ENCODE data around the gene FCHSD1.

Gene FCHSD1

GRCh38 chr5:141672841-141673813, 21.9 kb upstream of the FCHSD1 start:
- DNase-seq (ENCODE audit: low read depth, low spot score): no peak

DNA sequence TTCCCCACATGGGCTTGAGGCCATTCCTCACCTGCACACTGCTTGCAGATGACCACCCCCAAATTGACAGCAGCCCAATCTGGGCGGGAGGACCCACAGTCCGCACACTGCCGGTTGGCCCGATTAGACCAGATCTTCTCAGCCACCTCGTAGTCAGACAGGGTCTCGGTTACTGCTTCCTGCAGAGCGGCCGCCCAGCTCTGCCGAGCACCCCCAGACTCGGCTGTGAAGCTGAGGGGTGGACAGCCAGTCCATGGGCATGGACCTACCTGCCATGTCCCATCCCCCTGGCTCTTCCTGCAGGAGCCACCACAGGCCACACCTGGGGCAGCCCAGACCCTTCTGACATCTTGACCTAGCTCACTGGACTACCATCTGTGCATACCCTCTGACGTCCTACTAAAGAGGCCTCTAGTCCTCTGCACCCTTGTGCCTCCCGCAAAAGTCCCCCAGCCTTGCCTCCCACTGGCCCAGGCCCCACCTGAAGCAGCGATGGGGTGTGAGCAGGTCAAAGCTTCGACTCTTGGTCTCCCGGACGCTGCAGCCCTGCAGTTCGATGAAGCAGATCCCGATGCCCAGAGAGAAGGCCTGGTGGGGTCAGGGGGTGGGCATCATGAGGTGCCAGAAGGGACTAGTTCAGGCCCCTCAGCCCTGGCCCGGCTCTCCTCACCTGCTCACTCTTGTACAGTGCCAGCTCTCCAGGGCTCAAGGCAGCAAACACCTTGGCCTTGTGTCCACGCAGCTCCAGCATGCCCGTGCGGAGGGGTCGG, 21.0 kb upstream of the FCHSD1 start:
- DNase-seq (ENCODE audit: low read depth, low spot score): no peak

DNA sequence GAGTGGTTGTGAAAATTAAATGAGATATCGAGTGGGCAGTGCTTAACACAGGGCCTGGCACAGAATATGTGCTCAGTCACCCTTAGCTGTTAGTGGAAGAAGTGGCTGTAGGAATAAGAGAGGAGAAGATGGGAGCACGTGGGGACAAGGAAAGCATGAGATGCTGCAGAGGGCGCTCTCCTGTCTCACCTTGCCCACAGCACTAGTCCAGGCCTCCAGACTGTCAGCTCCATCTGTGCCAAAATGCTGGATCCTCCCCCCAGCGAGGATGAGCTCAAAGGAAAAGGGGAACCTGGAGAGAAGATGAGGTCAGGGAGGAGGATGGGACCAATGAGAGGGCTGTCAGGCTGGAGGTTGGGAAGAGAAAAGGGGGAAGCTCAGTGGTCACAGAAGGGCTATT, 18.3 kb upstream of the FCHSD1 start:
- no peak for DNase-seq (ENCODE audit: low read depth, low spot score)

DNA sequence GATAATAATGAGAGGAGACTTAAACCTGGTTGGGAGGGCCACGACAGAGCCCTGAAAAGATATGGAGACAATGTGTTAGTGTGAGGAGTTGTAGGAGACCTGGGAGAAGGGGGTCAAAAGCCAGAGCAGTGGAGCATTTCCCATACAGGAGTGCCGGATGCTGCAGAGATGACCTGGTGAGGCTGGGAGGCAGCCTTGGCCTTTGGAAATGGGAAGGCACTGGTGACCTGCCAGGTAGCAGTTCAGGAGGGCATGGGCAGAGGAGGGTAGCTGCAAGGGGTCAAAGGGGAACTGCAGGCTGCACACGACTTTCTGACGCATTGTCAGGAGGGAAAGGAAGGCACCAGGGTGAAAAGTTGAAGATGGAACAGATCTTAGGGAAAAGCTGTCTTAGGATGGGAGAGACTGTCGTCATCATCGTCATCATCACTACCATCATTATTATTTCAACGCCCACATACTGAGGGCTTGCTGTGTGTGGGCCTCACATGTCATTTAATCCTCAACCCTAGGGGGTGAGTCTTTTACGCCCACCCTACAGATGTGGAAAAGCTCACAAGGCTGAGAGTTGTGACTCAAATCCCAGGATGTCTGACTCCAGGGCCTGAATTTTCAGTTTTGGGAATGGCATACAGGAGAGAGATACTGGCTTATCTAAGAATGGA, 17.5 kb upstream of the FCHSD1 start:
- no peak for DNase-seq (ENCODE audit: low read depth, low spot score)

- DNase-seq (ENCODE audit: low read depth, low spot score): no peak
Measured at GRCh38 chr5:141665995-141666940, 15.1 kb upstream of the FCHSD1 start.

DNA sequence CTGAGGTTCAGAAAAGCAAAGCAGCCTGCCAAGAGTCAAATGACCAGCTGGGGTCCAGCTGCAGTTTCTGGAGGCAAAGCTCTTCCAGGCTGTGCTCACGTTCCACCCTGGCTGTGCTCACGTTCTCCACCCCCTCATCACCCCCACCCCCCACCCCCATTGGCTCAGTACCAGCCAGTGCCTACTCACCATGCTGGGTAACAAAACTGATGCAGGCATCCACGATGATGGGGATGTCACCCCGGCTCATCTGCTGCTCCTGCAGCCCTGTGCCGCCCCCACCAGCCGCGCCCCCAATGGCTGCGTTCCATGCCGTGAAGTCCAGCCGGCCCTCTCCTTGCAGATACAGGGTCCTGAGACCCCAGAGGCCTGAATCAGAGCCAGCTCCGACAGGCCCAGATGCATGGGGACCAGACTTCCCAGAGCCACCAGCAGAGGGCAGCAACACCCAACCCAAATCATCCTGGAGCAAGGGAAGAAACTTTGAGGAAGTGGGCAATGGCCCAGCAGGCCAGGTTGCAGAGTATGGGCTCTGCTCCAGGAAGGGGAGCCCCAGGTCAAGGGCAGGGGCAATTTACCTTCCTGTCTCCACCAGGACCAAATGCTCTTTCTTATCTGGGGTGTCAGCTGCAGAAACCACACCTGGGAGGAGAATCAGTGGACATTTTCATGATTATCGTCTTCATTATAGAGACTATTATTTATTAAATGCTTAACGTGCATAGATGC, 13.7 kb upstream of the FCHSD1 start:
- no peak for DNase-seq (ENCODE audit: low read depth, low spot score)

DNA sequence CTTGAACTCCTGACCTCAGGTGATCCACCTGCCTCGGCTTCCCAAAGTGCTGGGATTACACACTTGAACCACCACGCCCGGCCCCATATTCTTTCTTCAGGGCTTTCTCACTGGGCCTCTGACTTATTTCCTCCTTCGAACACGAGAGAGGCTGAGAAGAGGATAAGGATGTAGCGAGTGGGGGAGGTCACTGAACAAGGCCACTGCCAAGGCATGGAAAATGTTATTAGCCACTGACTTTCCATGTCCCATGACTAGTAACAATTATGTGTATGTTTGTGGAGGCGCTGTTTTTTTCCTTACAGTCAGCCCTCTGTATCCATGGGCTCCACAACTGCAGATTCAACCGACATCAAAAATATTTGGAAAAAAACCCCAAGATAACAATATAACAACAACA, 12.3 kb upstream of the FCHSD1 start:
- no peak for DNase-seq (ENCODE audit: low read depth, low spot score)

DNA sequence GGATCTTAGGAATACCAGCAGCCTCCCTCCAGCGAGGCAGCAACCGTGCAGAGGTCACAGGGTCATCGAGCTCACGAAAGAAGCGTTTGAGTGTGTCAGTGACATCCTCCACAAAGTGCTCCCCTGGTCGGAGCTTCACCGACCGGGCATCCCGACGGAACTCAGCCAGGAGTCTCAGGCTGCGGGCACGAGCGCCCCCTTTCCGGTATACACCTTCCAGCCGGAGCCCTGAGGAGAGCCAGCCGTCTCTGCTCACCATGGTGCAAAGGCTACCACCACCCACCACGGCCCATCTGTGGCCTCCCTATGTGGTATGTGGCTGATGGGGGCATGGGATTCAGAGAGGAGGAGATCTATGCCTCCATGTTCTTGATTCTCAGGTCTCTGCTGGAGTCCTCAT, 10.8 kb upstream of the FCHSD1 start:
- no peak for DNase-seq (ENCODE audit: low read depth, low spot score)

- DNase-seq (ENCODE audit: low read depth, low spot score): no peak
Measured at GRCh38 chr5:141657937-141658545, 6.8 kb upstream of the FCHSD1 start.

GRCh38 chr5:141657404-141657803, 6.2 kb upstream of the FCHSD1 start:
- no peak for DNase-seq (ENCODE audit: low read depth, low spot score)

DNA sequence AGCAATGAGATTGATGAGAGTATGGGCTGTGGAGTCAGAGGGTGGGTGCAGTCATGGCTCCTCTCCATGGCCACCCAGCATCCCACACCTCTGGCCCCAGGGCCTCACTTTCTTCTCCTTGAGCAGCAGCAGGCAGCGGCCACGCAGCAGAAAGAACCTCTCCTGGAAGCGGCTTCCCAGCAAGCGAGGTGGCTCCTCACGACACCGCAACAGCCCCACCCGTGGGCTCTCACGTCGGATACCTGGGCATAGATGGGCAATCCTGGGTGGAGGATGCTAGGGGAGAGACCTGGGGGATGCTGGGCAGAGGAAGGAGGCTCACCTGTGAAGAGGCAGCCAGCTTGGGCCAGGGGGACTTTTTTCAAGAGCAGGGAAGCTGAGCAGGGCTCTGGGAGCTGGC, 5.2 kb upstream of the FCHSD1 start:
- DNase-seq (ENCODE audit: low read depth, low spot score): no peak

DNA sequence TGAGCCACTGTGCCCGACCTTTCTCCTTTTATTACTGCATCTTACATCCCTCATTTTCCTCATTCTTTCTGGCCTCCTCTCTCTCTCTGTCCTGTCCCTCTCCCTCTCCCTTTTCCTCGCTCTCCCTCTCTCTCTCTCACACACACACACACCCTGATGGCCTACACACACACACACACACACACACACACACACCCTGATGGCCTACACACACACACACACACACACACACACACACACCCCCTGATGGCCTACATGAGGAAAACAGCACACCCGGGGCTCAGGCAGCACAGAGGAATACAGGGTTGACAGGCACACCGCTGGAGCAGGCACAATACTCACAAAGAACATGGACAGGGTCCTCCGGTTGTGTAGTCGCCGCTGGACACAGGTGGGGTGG, 3.8 kb upstream of the FCHSD1 start:
- DNase-seq (ENCODE audit: low read depth, low spot score): no peak

- no peak for DNase-seq (ENCODE audit: low read depth, low spot score)
Measured at GRCh38 chr5:141654298-141654697, 3.1 kb upstream of the FCHSD1 start.

GRCh38 chr5:141651728-141652105, 499 bp upstream of the FCHSD1 start:
- no peak for DNase-seq (ENCODE audit: low read depth, low spot score)

- DNase-seq (ENCODE audit: low read depth, low spot score): no peak
Measured at GRCh38 chr5:141649972-141650371, 1.2 kb downstream of the FCHSD1 start.

DNA sequence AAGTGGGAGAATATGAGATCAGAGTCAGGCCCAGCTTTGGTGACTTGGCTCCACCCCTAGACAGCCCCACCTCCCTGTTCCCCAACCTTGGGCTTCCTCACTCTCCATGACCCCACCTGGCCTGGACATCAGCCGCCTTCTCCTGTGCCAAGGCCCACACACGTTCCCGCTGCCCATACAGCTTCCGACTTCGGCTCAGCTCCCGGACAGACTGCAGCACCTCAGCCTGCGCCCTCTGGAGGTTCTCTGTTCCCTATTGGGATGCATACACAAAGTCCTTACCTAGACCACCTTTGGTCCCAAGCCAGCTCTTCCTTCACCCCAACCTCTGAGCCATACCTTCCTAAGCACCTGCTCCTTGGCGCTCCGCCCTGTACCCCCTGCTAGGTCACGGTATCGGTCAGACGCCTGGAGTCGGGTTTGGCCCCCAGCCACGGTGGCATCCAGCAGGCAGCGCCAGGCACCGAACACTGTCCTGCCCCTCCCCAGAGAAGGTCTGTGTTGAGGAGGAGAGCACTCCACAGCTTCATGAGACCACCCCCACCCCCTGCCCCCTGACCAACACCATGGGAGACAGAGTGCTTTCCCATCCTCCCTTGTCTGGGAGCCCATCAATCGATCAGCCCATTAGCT, 2.0 kb downstream of the FCHSD1 start:
- no peak for DNase-seq (ENCODE audit: low read depth, low spot score)

DNA sequence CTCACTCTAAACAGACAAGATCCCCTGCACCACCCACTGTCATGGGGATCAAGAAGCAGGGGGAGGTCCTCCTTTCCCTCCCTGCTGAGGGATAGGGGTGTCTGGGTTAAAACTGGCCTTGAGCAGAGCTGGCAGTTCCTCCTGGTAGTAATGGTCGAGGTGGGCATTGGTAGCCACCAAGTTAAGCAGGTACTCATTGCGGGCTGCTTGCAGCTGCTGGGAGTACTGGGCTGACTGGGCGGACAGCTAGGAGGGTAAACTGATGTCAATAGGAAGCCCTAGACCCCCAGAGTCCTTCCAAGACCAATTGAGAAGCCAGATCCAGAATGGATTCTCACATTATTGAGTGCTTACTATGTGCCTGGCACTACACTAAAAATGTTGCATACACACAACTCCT, 3.4 kb downstream of the FCHSD1 start:
- DNase-seq (ENCODE audit: low read depth, low spot score): no peak

DNA sequence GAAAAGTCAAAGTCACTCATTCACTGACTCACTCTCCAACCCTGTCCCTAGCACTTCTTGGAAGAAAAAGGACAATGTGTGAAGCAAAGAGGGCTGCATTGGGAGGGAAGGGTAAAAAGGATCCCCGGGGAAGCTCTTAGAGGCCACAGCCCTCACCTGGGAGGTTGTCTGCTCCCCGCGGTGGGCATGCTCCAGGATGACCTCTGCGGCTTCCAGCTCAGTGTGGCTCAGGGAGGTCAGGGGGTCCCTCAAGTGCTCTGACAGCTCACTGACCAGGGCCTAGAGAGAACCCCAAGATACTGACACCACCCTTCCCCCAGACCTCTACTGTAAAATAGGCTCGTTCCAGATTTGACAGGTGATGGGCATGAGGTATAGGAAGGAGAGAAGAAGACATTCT, 4.0 kb downstream of the FCHSD1 start:
- no peak for DNase-seq (ENCODE audit: low read depth, low spot score)

GRCh38 chr5:141646026-141646425, 5.2 kb downstream of the FCHSD1 start:
- no peak for DNase-seq (ENCODE audit: low read depth, low spot score)

All from brain pericyte (primary cell).